GM12892 (cell line): ENCODE measurements around the gene CDH4.

ENCODE experiments used
- DNase-seq: peaks from one replicate; pipeline ENCODE4 v3.0.0; 2011; ENCODE audit not compliant: insufficient read length
- FAIRE-seq: peaks from 2 replicates; lab custom pipeline; 2011; peaks lifted over from hg19 to GRCh38; lab: Jason Lieb, UNC
- POLR2A ChIP-seq: IDR thresholded peaks from 2 replicates; pipeline ENCODE4 v1.6.1; 2011; ENCODE audit warnings: low read depth, low read length, control low read depth
- POLR2AphosphoS5 ChIP-seq: IDR thresholded peaks from 2 replicates; pipeline ENCODE4 v1.6.1; 2011; ENCODE audit warnings: low read depth, low read length, control low read depth
- TAF1 ChIP-seq: IDR thresholded peaks from 2 replicates; pipeline ENCODE4 v1.6.1; 2011; ENCODE audit warnings: low read depth, mild to moderate bottlenecking, control low read depth, low read length, borderline replicate concordance

CDH4 gene

DNA sequence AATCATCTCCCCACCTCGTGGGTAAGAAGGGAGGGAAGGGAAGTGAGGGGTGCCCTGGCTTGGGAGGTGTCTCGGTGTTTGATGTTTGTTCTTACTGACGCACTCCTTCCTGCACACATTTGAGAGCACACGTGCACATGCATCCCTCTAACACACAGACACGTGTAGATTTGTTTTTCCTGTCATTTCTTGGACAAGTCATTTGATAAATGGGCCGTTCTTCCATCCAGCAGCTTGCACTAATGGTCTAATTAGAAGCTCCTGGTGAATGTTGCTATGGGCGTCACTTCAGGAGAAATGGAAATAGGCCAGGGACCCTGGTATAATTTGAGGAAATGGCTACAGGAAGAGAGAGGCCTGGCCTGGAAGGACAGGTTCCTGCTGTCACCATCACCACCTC lies 352.5 kb downstream of the CDH4 start:
- FAIRE-seq: no peak
- no peak for DNase-seq

DNA sequence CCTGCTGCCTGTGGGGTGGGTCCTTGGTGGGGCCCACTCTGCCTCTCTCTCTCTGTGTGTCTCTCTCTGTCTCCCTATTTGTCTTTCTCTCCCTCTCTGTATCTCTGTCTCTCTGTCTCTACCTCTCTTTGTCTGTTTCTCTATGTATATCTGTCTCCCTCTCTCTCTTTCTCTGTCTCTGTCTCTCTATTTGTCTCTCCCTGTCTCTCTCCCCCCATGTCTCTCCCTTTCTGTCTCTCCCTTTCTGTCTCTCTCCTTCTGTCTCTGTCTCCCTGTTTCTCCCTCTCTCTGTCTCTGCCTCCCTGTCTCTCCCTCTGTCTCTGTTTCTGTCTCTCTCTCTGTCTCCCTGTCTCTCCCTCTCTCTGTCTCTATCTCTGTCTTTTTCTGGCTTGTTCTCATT lies 353.2 kb downstream of the CDH4 start:
- DNase-seq (no peak), FAIRE-seq (no peak)
- TF ChIP-seq POLR2AphosphoS5: no peak
- TF ChIP-seq POLR2A: no peak
- TF ChIP-seq TAF1: no peak

More for the DNA sequence above, 352.5 kb downstream of the CDH4 start:
- no peak for TF ChIP-seq TAF1
- no peak for TF ChIP-seq POLR2A
- TF ChIP-seq POLR2AphosphoS5: no peak

DNA sequence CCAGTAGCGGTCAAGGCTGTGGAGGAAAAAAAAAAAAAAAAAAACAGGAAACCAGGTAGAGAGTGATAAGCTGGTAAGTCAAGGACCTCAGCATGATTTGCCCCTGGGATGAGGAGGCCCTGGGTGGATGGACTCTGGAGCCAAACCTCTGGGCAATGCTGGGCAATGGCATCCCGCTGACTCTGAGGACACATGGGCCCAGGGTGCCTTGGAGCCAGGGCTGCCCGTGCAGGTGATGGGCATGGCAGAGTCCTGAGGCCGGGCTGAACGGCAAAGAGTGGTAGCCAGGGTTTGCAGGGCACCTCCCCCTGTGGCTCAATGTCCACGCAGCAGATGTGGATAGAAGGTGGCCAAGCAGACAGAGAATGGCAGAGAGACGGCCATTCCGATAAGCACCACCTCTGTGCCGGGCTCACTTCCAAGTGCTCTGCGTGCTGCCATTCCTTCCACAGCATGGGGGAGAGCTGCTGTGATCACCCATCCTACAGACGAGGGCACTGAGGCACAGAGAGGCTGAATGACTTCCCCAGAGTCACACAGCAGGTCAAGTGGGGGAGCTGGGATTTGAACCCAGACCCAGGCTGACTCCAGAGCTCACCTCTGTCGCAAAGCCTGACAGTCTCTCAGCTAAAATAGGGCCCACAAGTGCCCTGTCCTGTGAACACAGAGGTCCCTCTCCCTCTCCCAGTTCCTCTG lies 353.9 kb downstream of the CDH4 start:
- no peak for FAIRE-seq

DNA sequence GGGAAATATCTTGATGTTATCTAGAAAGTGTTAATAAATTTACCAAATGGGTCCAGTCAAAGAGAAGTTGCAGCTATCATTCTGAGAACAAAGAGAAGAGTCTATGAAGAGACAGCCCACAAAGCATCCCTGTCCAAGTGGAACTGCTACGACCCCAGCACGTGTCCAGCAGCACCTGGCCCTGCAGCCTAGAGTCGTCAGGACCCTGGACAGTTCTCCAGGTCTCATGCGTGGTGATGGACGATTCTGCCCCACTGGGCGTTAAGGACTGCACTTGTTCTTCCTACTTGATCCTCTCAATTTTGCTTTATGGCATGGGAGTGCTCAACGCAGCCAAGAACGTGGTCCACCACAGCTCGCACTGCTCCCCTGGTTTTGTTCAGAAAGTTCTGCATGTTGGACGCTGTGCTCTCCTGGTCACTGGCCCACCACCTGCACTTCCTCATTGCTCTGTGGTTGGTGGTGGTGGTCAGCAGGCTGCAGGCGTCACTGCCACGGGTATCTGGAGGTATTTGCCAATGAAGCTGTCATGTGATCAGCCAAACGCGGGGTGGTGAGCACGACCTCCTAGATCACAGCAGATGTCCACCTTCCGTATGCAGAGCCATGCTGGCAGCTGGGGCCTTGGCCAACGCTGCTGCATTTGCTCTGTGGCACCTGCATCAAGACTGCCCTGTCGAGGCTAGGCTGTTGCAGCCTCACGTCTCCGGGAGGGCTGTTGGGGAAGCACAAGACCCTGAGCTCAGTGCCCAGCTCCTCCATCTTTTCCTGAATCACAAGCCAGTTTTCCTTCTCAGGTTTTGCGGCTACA lies 356.4 kb downstream of the CDH4 start:
- FAIRE-seq (no peak), DNase-seq (no peak)

More for the DNA sequence above, 353.9 kb downstream of the CDH4 start:
- DNase-seq: no peak
- TF ChIP-seq POLR2A (no peak), POLR2AphosphoS5 (no peak), TAF1 (no peak)

GRCh38 chr20:61609461-61609860 lies 357.4 kb downstream of the CDH4 start:
- FAIRE-seq (no peak), DNase-seq (no peak)
- TF ChIP-seq TAF1: no peak
- no peak for TF ChIP-seq POLR2AphosphoS5
- no peak for TF ChIP-seq POLR2A

More for the DNA sequence above, 356.4 kb downstream of the CDH4 start:
- TF ChIP-seq POLR2A (no peak), TAF1 (no peak), POLR2AphosphoS5 (no peak)

DNA sequence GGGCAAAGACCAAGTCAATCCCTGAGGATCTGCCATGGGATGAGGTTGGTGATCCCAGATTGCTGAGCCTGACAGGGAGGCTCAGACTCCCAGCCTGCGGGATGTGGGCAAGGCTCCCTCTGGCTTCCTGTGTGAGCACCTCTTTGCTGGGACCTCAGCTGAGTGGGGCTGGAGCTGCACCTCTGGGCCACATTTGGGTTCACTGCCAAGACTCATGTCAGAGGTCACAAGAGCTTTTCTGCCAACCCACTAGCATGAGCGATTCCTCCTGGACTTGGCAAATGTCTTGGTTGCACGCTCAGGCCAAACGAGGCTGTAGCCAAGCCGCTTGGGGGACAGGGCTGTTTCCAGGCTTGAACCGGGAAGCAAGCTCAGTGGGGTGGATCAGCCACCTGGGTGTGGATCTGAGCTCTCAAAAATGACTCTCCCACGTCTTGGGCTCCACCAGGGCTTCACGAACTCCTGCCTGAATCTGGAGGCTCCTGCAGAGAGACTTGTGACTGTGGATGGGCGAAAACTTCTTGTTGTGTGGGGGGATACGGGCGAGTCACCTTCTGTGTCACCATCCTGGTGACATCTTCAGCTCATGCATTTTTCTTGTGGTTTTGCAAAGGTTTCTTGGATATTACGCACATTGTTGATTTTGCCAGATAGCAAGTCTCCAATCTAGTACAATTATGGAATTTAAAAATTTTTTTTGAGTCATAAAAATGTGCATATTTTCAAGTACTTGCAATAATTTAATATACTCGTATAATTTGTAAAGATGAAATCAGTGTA lies 359.5 kb downstream of the CDH4 start:
- DNase-seq (no peak), FAIRE-seq (no peak)
- TF ChIP-seq POLR2A (no peak), POLR2AphosphoS5 (no peak), TAF1 (no peak)

- FAIRE-seq: no peak
- TF ChIP-seq TAF1 (no peak), POLR2AphosphoS5 (no peak), POLR2A (no peak)
- DNase-seq: no peak
These were observed 362.1 kb downstream of the CDH4 start for GRCh38 chr20:61613917-61614705.

GRCh38 chr20:61614706-61615100 lies 362.6 kb downstream of the CDH4 start:
- DNase-seq: no peak
- TF ChIP-seq TAF1: no peak
- TF ChIP-seq POLR2AphosphoS5: no peak
- TF ChIP-seq POLR2A: no peak
- no peak for FAIRE-seq

DNA sequence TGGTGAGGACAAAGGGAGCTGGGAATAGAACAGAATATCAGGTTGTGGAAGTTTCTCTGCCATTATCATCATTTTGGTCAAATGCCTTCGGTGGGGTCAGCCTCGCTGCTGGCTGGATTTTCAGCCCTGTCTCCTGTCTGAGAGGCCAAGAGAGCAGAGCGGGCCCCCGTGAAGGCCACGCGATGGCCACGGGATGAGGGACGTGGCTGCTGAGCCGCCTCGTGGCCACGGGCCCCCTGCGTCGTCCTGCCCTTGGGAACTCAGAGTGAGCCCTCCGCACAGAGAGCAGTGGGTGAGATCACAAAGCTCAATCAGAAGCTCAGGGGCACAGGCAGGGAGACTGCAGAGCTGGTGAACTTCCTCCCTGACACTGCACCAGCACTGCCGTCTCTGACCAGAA lies 363.7 kb downstream of the CDH4 start:
- no peak for TF ChIP-seq POLR2AphosphoS5
- no peak for TF ChIP-seq TAF1
- no peak for TF ChIP-seq POLR2A
- FAIRE-seq (no peak), DNase-seq (no peak)

DNA sequence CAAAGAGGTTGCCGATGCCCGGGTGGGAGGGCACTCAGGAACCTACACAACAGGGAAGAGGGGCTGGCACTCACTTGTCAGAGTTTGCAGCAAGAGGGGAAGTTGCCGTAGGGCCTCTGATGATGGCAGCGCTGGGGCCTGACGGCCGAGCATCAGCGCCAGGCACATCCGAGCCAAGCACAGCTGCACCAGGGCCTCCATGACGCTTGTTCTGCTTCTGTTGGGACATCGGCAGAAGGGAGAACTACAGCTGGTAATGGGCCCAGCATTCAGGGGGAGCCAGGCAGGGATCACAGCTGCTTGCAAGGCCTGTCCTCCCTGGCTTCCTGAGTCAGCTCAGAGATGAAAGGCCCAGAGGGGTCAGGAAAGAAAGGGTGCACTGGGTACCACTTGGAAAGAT lies 367.7 kb downstream of the CDH4 start:
- TF ChIP-seq POLR2AphosphoS5: no peak
- no peak for TF ChIP-seq POLR2A
- no peak for TF ChIP-seq TAF1
- DNase-seq (no peak), FAIRE-seq (no peak)
